Stomach (tissue), 4 donors: ENCODE results near the gene FAM229B.

Experiments
- POLR2A ChIP-seq, 4 donors: fragments of 450-650 bp; IDR thresholded peaks; one replicate each; pipeline ENCODE4 v1.6.1; 2016; ENCODE audit warnings: antibody characterized with exemption in 4 of 4, control low read depth in 2 of 4, mild to moderate bottlenecking in 1 of 4, moderate library complexity in 1 of 4
- POLR2AphosphoS5 ChIP-seq, 3 donors: sonication (generic); formaldehyde crosslinking; IDR thresholded peaks; one replicate each; pipeline ENCODE4 v1.6.1; 2016; ENCODE audit warnings: antibody characterized with exemption in 3 of 3
- TF ChIP-seq, protein P1 (sequence below), 7 experiments: fragments of 450-650 bp in 4 of 7; fragments of 200-600 bp in 3 of 7; sonication (generic) in 3 of 7; IDR thresholded peaks; one replicate each; pipeline ENCODE4 v1.5.1; 2016 to 2019; ENCODE audit warnings: antibody characterized with exemption in 7 of 7, control low read depth in 2 of 7, mild to moderate bottlenecking in 1 of 7

DNA sequence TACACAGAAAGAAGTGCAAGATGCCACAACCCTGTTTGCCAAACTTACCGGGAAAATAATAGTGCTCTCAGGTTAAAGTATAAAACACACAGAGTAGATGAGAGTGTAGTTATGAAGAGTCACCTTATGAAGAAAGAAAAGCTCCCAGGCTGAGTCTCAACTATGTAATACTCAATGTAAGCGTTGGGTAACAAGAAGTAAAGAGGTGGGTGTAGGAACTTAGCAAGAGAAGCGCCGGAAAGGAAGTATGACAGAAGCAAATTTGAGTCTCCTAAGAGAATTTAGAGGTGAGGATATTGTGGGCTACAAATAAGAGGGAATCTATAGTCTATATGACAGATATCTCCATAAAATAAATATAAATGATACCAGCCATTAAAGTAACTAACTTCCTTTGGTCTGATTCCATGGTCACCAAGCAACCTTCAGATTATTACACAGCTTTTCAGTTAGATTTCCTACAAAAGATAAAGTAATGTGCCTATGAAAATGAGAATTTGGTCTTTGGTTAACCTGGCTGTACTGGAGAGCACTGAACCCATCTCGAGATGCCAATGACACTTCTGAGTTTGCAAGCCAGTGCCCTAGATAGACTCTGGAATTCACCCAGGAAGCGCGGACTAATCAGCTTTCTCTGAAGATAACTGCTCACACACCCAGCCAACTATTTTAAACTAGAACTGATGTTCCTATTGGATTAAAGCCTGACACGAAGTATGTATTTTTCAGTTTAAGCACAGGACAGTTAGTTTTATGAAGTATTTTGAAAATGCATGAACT is 1.9 kb upstream of the FAM229B start:
- no peak for TF ChIP-seq POLR2AphosphoS5 (IDR thresholded peaks at IDR 0.05)
- TF ChIP-seq POLR2A (IDR thresholded peaks at IDR 0.05) = no peak
- TF ChIP-seq, protein P1, sequence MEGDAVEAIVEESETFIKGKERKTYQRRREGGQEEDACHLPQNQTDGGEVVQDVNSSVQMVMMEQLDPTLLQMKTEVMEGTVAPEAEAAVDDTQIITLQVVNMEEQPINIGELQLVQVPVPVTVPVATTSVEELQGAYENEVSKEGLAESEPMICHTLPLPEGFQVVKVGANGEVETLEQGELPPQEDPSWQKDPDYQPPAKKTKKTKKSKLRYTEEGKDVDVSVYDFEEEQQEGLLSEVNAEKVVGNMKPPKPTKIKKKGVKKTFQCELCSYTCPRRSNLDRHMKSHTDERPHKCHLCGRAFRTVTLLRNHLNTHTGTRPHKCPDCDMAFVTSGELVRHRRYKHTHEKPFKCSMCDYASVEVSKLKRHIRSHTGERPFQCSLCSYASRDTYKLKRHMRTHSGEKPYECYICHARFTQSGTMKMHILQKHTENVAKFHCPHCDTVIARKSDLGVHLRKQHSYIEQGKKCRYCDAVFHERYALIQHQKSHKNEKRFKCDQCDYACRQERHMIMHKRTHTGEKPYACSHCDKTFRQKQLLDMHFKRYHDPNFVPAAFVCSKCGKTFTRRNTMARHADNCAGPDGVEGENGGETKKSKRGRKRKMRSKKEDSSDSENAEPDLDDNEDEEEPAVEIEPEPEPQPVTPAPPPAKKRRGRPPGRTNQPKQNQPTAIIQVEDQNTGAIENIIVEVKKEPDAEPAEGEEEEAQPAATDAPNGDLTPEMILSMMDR (IDR thresholded peaks at IDR 0.05) = no peak
